ENCODE results near the gene RRP15. TPM values are rescaled to one million over a fixed set of nuclear protein-coding genes. Genes with fewer than 3 reads are reported as not detected.

RRP15 gene
- total RNA-seq, 1 experiment from 2014 or later = 25.6 TPM

- Histone ChIP-seq H2AFZ (ENCODE audit: low read length) (no peak overlapping the region), H3K79me2 (ENCODE audit: low read length) (peaks cover 100% of the 10 kb centered on the region), H4K20me1 (ENCODE audit: low read length) (peaks cover 63% of the 10 kb centered on the region), H3K4me1 (ENCODE audit: insufficient read depth, low read length) (peaks cover 47% of the 10 kb centered on the region), H3F3A (ENCODE audit: low read length, unreplicated experiment) (no peaks in the 10 kb centered on the region), H3K4me3 (ENCODE audit: low read length) (peak overlapping the region; percentile 78), H3K4me2 (ENCODE audit: low read length) (peak overlapping the region; percentile 89), H3K27ac (ENCODE audit: low read length) (no peak overlapping the region), H3K9me3 (ENCODE audit: low read length) (no peaks in the 10 kb centered on the region), H3K9me2 (replicated peaks; ENCODE audit: low read length) (no peaks in the 10 kb centered on the region), H3K27me3 (ENCODE audit: low read length) (no peaks in the 10 kb centered on the region), H3K9ac (ENCODE audit: low read length) (no peak overlapping the region), H3K36me3 (ENCODE audit: low read depth, low read length) (peaks cover 52% of the 10 kb centered on the region)
- DNase-seq = peak; percentile 49
- no TSS peak for BruUV-seq (replicated peaks)
- ChIA-PET POLR2A (ENCODE audit: unreplicated experiment) (no interaction called here), CTCF (no interaction called here)
- TF ChIP-seq EZH2 (IDR thresholded peaks at IDR 0.05; ENCODE audit: low read length, unreplicated experiment) = no peak
- peak; percentile 58 for TF ChIP-seq CTCF (conservative IDR thresholded peaks at IDR 0.05; ENCODE audit: low read depth, low read length)
- TF ChIP-seq EZH2phosphoT487 (IDR thresholded peaks at IDR 0.05; ENCODE audit: borderline replicate concordance, low read length) = no peak
- intact Hi-C loops (cut with micrococcal nuclease) = no loop called here
- ATAC-seq = no peak
Observed at GRCh38 chr1:218351391-218352074, 66.4 kb downstream of the RRP15 start.

GRCh38 chr1:218352075-218352438 is 67.0 kb downstream of the RRP15 start:
- ChIA-PET CTCF (no interaction called here), POLR2A (ENCODE audit: unreplicated experiment) (no interaction called here)
- intact Hi-C loops (cut with micrococcal nuclease) = no loop called here
- Histone ChIP-seq H3K27me3 (ENCODE audit: low read length) (no peaks in the 10 kb centered on the region), H4K20me1 (ENCODE audit: low read length) (peaks cover 63% of the 10 kb centered on the region), H3K4me3 (ENCODE audit: low read length) (no peak overlapping the region), H3K9me3 (ENCODE audit: low read length) (no peaks in the 10 kb centered on the region), H3K9ac (ENCODE audit: low read length) (no peak overlapping the region), H2AFZ (ENCODE audit: low read length) (no peak overlapping the region), H3K27ac (ENCODE audit: low read length) (no peak overlapping the region), H3K36me3 (ENCODE audit: low read depth, low read length) (peaks cover 54% of the 10 kb centered on the region), H3K4me1 (ENCODE audit: insufficient read depth, low read length) (peaks cover 47% of the 10 kb centered on the region), H3F3A (ENCODE audit: low read length, unreplicated experiment) (no peaks in the 10 kb centered on the region), H3K79me2 (ENCODE audit: low read length) (peaks cover 100% of the 10 kb centered on the region), H3K4me2 (ENCODE audit: low read length) (peak overlapping the region; percentile 8; the same call in 1 of the 2 replicates), H3K9me2 (replicated peaks; ENCODE audit: low read length) (no peaks in the 10 kb centered on the region)
- TF ChIP-seq EZH2phosphoT487 (IDR thresholded peaks at IDR 0.05; ENCODE audit: borderline replicate concordance, low read length) = no peak
- TF ChIP-seq CTCF (conservative IDR thresholded peaks at IDR 0.05; ENCODE audit: low read depth, low read length) = no peak
- TF ChIP-seq EZH2 (IDR thresholded peaks at IDR 0.05; ENCODE audit: low read length, unreplicated experiment) = no peak
- no peak for ATAC-seq
- no peak for DNase-seq
- BruUV-seq (replicated peaks) = no TSS peak

- Histone ChIP-seq H3K9me2 (replicated peaks; ENCODE audit: low read length) (no peaks in the 10 kb centered on the region), H3K4me1 (ENCODE audit: insufficient read depth, low read length) (peaks cover 55% of the 10 kb centered on the region), H3K4me2 (ENCODE audit: low read length) (peak overlapping the region; percentile 8; the same call in 1 of the 2 replicates), H2AFZ (ENCODE audit: low read length) (no peak overlapping the region), H3K27me3 (ENCODE audit: low read length) (no peaks in the 10 kb centered on the region), H3K4me3 (ENCODE audit: low read length) (no peak overlapping the region), H3K36me3 (ENCODE audit: low read depth, low read length) (peaks cover 63% of the 10 kb centered on the region), H3K9ac (ENCODE audit: low read length) (no peak overlapping the region), H3K79me2 (ENCODE audit: low read length) (peaks cover 100% of the 10 kb centered on the region), H4K20me1 (ENCODE audit: low read length) (peaks cover 63% of the 10 kb centered on the region), H3K27ac (ENCODE audit: low read length) (no peak overlapping the region), H3K9me3 (ENCODE audit: low read length) (no peaks in the 10 kb centered on the region), H3F3A (ENCODE audit: low read length, unreplicated experiment) (no peaks in the 10 kb centered on the region)
- DNase-seq (no peak), ATAC-seq (peak; percentile 17; the same call in 1 of the 2 replicates)
- intact Hi-C loops (cut with micrococcal nuclease) = no loop called here
- no TSS peak for BruUV-seq (replicated peaks)
- CTCF ChIA-PET = interaction anchor here (0.6 kb wide), 1 partner anchor 192 kb away, joined by 3 read pairs; no protein-coding TSS in a partner anchor
- TF ChIP-seq CTCF (conservative IDR thresholded peaks at IDR 0.05; ENCODE audit: low read depth, low read length) (no peak), EZH2 (IDR thresholded peaks at IDR 0.05; ENCODE audit: low read length, unreplicated experiment) (no peak), EZH2phosphoT487 (IDR thresholded peaks at IDR 0.05; ENCODE audit: borderline replicate concordance, low read length) (no peak)
- POLR2A ChIA-PET (ENCODE audit: unreplicated experiment) = interaction anchor here (0.6 kb wide), 1 partner anchor 11 kb away, joined by 3 read pairs; no protein-coding TSS in a partner anchor
Observed at GRCh38 chr1:218353656-218354055, 68.6 kb downstream of the RRP15 start.

All from PC-3 (cell line).